Lower leg skin (tissue), 4 donors: ENCODE data around the gene PARK7. TPM values are rescaled to one million over a fixed set of nuclear protein-coding genes. Genes with fewer than 3 reads are reported as not detected.
A peak's percentile ranks its signal among the peaks of the same experiment; 100 is the strongest.

Source experiments
- DNase-seq, 2 donors: peaks; one replicate each; pipeline ENCODE4 v3.0.0-alpha.2; 2019; ENCODE audit warnings: low spot score in 2 of 2
- H3K4me3 ChIP-seq: fragments of 200-600 bp; sonication (generic); 2 replicates; pipeline ENCODE4 v1.5.1; 2017; ENCODE audit warnings: mild to moderate bottlenecking, low read depth; ENCODE audit not compliant: poor library complexity, severe bottlenecking
- CTCF ChIP-seq, 3 donors: fragments of 450-650 bp; IDR thresholded peaks; one replicate each; pipeline ENCODE4 v1.5.1; 2016; ENCODE audit warnings: antibody characterized with exemption in 3 of 3, mild to moderate bottlenecking in 3 of 3, moderate library complexity in 2 of 3
- POLR2A ChIP-seq, 2 donors: fragments of 450-650 bp; IDR thresholded peaks; one replicate each; pipeline ENCODE4 v1.6.1; 2016 to 2017; ENCODE audit warnings: antibody characterized with exemption in 2 of 2, mild to moderate bottlenecking in 1 of 2, moderate library complexity in 1 of 2
- WGBS, 2 donors: methylation state at CpG; one replicate each; pipeline ENCODE4 v1.1.5; 2018; 5-methylcytosine and 5-hydroxymethylcytosine counted together
- intact Hi-C: fragments of 100-400 bp; cut with DNase I; formaldehyde crosslinking; loops from one replicate; pipeline ENCODE4 v1.15.0; 2023; ENCODE audit warnings: low total_unique reads
- total RNA-seq, 4 donors: library from RNA; depleted of rRNA; stranded (reverse); fragments of >200 nt; gene quantifications; one replicate each; pipeline ENCODE4 v1.1.0, GENCODE V29; 2016

The PARK7 gene
- total RNA-seq, 4 donors from 2014 or later = 74.8 to 94.0 (median 87.8) TPM

DNA sequence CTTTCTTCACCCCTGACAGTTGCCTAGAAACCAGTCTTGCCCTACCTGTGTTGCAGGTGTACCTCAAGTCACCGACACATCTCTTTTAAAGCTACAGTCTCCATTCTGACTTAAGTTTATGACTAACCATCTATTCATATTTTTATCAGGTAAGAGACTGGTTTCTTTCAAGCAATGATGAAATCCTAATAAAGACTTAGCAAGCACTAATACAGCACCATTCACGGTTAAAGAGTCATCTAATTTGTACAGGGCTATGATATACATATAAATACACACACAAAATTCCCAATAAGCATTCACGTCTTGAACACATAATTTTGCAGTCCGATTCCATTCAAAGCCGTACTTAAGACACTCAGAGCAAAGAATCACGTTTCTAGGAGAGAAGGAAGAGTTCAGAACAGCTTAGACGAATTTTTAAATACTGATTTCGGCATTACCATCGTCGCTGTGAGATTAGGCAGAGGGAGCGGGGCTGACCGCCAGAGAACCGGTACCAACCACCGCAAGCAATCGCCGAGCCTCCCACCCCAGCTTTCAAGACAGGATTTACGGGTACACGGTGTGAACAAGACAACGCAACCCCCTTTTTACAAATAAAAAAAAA, 63.7 kb downstream of the PARK7 start:
- 4 to 7% methylated on average over 19 of the region's 19 CpGs for WGBS, 2 donors
- intact Hi-C loops = no loop called here
- H3K4me3 ChIP-seq = peak overlapping the region; percentile 84
- no peak for DNase-seq
- TF ChIP-seq POLR2A (IDR thresholded peaks at IDR 0.05) = no peak
- TF ChIP-seq CTCF (IDR thresholded peaks at IDR 0.05) = no peak

- peak overlapping the region; percentile 84 for H3K4me3 ChIP-seq
- TF ChIP-seq CTCF (IDR thresholded peaks at IDR 0.05) = no peak
- TF ChIP-seq POLR2A (IDR thresholded peaks at IDR 0.05) = no peak
- intact Hi-C loops = no loop called here
- DNase-seq = no peak
- WGBS, 2 donors = 0 to 1% methylated on average over 46 to 49 of the region's 69 CpGs
Observed at GRCh38 chr1:8025671-8026144, 64.2 kb downstream of the PARK7 start.

- 11 to 12% methylated on average over 53 to 57 of the region's 98 CpGs for WGBS, 2 donors
- intact Hi-C loops = no loop called here
Observed at GRCh38 chr1:8026153-8026975, 64.9 kb downstream of the PARK7 start, which contains the start of gene ERRFI1. TSS of gene ERRFI1 (minus strand) at chr1:8026309. CDS start at chr1:8015619, 10,690 bp downstream.

GRCh38 chr1:8026976-8027747, 65.7 kb downstream of the PARK7 start:
- intact Hi-C loops = no loop called here
- TF ChIP-seq POLR2A (IDR thresholded peaks at IDR 0.05) (no peak), CTCF (IDR thresholded peaks at IDR 0.05) (peak in 1 of 3 donors; percentile 41)
- 89 to 90% methylated on average over 25 of the region's 25 CpGs for WGBS, 2 donors
- DNase-seq = no peak
- no peak overlapping the region for H3K4me3 ChIP-seq

More at GRCh38 chr1:8026153-8026975, 64.9 kb downstream of the PARK7 start, which contains the start of gene ERRFI1:
- peak; percentile 89 to 99 for DNase-seq
- TF ChIP-seq POLR2A (IDR thresholded peaks at IDR 0.05) (peak in 1 of 2 donors; percentile 96), CTCF (IDR thresholded peaks at IDR 0.05) (no peak)
- peak within 1 kb of the TSS; percentile 84 for H3K4me3 ChIP-seq

DNA sequence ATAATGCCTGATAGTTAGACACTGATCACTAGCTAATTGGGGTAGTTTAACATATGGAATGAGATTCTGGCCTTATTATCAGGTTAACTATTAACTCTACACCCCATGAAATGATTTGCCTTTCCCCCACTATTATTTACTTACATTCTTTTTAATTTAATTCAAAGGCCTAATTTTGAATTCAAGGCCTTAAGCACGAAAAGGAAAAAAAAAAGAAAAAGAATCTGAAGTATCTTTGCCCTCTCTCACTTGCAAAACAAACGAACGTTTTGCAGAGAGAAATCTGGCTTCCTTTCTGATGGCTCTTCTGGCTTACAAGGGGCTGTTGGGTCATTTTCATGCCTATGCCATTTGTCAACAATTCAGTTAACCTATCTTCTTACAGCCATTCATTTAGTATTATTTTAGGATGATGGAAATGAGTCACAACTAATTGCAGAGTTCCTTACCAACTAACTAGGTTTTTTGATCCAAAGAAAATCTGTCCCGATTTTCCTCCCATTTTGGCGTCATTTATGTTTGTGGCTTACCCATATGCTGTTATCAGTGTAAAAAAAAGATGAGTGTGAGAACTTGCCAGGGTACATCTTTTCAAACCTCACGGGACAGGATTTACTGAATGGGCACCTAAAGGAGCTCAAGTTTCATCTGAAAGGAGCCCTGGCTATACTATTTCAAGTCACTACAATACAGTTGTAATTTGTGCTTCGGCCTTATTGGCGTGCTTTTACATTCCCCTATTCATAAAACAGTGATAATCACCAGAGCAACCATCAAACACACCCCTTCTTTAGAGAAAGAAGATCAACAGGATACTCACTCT, 66.4 kb downstream of the PARK7 start:
- TF ChIP-seq CTCF (IDR thresholded peaks at IDR 0.05) (no peak), POLR2A (IDR thresholded peaks at IDR 0.05) (no peak)
- no peak for DNase-seq
- WGBS, 2 donors = 33 to 34% methylated on average over 8 of the region's 8 CpGs
- intact Hi-C loops = no loop called here
- no peak overlapping the region for H3K4me3 ChIP-seq
